Fibroblast of skin of scalp (primary cell): ENCODE results near the gene PIP5K1A.

Experiments used
- DNase-seq: peaks from one replicate; pipeline ENCODE4 v3.0.0-alpha.2; 2013

Gene PIP5K1A

DNA sequence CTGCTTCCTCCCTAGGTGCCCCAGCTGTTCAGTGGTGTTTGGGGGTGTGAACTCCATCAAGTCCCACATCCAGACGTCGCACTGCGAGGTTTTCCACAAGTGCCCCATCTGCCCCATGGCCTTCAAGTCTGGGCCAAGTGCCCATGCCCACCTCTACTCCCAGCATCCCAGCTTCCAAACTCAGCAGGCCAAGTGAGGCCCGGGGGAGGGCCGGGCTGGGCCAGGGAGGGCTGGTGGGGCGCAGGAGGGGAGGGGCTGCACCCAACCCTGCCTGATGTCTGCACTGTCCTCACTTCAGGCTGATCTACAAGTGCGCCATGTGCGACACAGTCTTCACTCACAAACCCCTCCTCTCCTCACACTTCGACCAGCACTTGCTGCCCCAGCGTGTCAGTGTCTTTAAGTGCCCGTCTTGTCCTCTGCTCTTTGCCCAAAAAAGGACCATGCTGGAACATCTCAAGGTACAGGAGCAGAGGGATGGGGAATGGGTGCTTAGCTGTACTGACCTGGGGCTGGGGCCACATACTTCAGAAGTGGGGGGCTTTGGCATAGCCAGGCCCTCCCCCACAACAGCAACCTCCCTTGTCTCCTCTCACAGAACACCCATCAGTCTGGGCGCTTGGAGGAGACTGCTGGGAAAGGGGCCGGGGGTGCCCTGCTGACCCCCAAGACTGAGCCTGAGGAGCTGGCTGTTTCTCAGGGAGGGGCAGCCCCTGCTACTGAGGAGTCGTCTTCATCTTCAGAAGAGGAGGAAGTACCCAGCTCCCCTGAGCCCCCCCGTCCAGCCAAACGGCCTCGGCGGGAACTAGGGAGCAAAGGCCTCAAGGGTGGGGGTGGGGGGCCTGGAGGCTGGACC lies 91.0 kb downstream of the PIP5K1A start:
- no peak for DNase-seq

DNA sequence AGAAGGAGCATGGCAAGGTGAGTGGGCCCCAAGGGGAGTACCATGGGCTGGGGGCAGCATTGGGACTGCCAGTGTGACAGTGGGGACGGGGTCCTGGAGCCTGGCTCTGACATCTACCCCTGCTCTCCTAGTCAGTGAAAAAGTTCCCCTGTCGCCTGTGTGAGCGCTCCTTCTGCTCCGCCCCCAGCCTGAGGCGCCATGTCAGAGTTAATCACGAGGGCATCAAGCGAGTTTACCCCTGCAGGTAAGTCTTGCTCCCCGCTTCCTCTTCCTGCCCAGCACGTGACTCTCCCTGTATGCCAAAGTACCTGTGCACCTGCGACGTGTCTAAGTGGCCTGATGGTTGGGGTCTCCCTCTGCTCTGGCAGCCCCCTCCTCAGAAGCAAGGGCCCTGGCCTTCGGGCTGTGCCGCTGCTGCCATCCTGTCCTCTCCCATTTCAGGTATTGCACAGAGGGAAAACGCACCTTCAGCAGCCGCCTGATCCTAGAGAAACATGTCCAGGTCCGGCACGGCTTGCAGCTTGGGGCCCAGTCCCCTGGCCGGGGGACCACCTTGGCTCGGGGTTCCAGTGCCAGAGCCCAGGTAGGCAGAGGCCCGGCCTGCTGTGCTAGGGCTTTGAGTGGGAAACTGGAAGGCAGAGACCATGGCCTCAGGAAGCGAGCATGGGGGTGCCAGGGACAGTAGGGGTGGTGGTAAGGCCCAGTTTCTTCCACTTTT lies 91.8 kb downstream of the PIP5K1A start:
- no peak for DNase-seq

- no peak for DNase-seq
Observed at GRCh38 chr1:151290709-151291303, 92.5 kb downstream of the PIP5K1A start.

GRCh38 chr1:151292207-151293030 lies 94.1 kb downstream of the PIP5K1A start:
- no peak for DNase-seq

DNA sequence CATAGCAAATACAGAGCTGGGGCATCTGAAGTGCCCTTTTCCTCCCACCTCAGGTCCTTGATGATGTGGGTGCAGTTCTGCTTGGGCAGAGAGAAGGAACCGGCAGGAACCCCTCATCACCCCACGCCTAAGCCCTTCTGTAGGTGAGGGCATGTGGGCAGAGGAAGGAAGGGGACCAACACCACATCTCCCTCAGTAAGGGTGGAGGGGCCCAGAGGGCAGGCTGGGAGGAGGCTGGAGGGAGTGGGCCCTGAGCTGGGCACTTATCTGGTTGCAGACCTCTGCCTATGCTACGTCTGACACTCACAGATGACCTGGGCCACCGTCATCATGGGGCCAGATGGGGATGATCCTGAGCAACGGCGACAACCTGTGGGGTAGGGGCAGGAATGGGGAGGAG lies 94.7 kb downstream of the PIP5K1A start:
- DNase-seq = no peak

DNA sequence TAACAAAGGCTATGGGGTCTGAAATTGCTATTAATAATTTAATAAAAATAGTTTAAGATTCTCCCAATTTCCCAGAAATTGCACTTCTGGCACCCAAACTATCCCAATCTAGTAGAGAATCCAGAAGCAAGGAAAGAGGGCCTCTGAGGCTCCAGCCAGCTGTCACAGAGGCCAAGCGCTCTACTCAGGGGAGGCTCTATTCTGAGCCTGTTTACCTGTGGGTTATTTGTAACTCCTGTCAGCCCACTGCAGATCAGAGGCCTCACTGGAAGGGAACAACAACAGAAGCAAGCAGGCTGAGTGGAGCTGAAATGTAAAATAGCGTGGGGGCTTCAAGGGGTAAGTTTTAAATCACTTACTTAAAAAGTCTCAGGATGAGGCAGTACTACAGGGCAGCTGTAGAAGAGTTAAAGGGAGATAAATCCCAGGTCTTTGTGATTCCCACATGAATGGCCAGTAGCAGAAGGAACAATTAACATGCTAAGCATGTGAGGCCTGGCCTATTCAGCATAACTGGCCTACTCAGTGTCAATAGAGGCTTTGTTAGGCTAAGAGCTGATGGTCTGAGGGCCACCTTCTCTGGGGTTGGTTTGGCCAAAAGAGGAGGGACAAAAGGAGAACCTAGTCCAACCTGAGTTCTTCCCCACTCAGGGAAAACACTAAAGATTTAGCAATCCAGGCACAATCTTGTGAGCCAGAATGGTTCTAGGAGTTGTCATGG lies 96.5 kb downstream of the PIP5K1A start:
- DNase-seq = no peak
